ENCODE data around the gene SPCS1. TPM values are rescaled to one million over a fixed set of nuclear protein-coding genes. Genes with fewer than 3 reads are reported as not detected.

The SPCS1 gene
- total and polyA plus RNA-seq, 4 donors = 56.0 to 150 (median 115) TPM

GRCh38 chr3:52693071-52693470, 12.8 kb upstream of the SPCS1 start:
- no peaks in the 10 kb centered on the region for H3K27me3 ChIP-seq (ENCODE audit: control insufficient read depth, insufficient read depth, low read length)
- no peaks in the 10 kb centered on the region for H3K4me1 ChIP-seq (ENCODE audit: control insufficient read depth, insufficient read depth, low read length)
- DNase-seq (ENCODE audit: low read depth in 4 of 6, low spot score in 6 of 6) = no peak
- peaks cover 33% of the 10 kb centered on the region for H3K36me3 ChIP-seq (ENCODE audit: control insufficient read depth, insufficient read depth, low read length)
- H3K4me3 ChIP-seq (ENCODE audit: low read depth, low read length) = no peak overlapping the region
- H3K9me3 ChIP-seq (ENCODE audit: control insufficient read depth, insufficient read depth, low read length) = no peaks in the 10 kb centered on the region
- H3K27ac ChIP-seq (ENCODE audit: low read depth, low read length) = no peak overlapping the region

DNA sequence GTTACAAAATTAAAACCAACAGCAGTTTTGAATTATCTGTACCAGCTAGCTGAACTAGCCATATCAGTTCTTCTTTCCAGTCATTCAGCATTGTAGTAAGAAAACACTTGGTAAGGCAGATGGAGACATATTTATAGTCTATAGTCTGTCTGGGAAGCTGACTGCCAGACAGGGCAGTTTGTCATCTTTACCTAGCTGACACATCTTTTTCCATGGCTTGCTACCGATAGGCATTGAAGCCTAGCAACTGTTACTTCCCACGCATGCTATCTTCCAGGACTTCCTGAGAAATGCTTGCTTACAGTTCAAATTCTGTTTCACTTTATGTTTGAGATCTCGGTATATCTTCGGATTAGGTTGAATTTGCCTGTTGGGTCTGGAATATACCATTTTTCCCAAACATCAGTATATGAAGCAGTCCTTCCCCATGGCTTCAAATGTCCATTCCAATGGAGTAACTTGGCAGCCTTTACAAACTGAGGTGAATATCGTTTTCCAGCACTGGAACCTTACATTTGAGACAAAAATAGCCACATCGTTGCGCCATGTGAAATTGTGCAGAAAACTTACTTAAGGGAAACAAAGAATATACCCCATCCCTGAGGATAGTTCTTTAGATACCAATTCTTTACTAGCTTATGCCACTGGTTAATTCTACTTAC, 11.2 kb upstream of the SPCS1 start:
- WGBS (ENCODE audit: insufficient coverage) = 100% methylated on average over 2 of the region's 7 CpGs
- Histone ChIP-seq H3K4me3 (ENCODE audit: low read depth, low read length) (no peak overlapping the region), H3K9me3 (ENCODE audit: control insufficient read depth, insufficient read depth, low read length) (no peaks in the 10 kb centered on the region), H3K27me3 (ENCODE audit: control insufficient read depth, insufficient read depth, low read length) (no peaks in the 10 kb centered on the region), H3K36me3 (ENCODE audit: control insufficient read depth, insufficient read depth, low read length) (peaks cover 36% of the 10 kb centered on the region), H3K4me1 (ENCODE audit: control insufficient read depth, insufficient read depth, low read length) (no peaks in the 10 kb centered on the region), H3K27ac (ENCODE audit: low read depth, low read length) (no peak overlapping the region)
- DNase-seq (ENCODE audit: low read depth in 4 of 6, low spot score in 6 of 6) = no peak

DNA sequence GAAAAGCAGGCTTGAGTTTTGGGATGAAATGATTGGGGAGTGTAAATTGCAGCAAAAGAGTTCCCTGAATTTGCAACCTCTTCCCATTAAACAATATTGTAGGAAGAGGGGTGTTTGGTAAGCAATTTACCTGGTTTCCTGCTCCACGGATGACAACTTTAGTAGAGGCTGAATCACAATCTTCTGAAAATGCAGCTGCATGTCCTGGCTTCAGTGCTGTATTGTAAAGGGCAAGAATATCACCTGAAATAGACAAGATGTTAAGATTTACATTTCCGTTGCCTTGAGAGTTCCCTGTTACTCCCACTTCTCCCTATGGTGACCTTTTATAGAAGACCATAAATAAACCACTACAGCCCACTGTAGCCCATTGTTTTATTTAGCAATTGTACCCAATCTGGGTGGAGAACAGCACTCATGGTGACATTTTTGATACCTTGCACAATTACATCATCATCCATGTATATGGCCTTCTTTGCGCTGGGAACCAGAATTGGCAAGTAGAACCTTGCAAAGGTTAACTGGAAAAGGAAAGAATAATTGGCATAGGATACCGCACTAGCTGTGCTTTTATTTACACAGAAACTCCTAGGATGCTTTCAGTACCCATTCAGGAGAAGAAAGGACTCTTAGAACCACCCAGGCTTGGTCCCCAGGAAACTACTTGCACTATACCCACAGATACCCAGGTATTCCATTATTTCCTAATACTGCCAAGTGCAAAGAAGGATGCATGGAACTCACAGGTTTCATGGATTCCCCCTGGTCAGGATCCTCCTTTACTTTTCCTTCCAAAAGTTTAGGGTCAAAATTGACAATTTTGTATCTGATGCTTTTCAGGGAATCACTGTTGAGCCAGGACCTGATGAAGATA, 9.9 kb upstream of the SPCS1 start:
- WGBS (ENCODE audit: insufficient coverage) = 100% methylated on average over 1 of the region's 4 CpGs
- H3K9me3 ChIP-seq (ENCODE audit: control insufficient read depth, insufficient read depth, low read length) = no peaks in the 10 kb centered on the region
- no peaks in the 10 kb centered on the region for H3K27me3 ChIP-seq (ENCODE audit: control insufficient read depth, insufficient read depth, low read length)
- H3K27ac ChIP-seq (ENCODE audit: low read depth, low read length) = no peak overlapping the region
- no peak for DNase-seq (ENCODE audit: low read depth in 4 of 6, low spot score in 6 of 6)
- no peak overlapping the region for H3K4me3 ChIP-seq (ENCODE audit: low read depth, low read length)
- no peaks in the 10 kb centered on the region for H3K4me1 ChIP-seq (ENCODE audit: control insufficient read depth, insufficient read depth, low read length)
- H3K36me3 ChIP-seq (ENCODE audit: control insufficient read depth, insufficient read depth, low read length) = peaks cover 30% of the 10 kb centered on the region

DNA sequence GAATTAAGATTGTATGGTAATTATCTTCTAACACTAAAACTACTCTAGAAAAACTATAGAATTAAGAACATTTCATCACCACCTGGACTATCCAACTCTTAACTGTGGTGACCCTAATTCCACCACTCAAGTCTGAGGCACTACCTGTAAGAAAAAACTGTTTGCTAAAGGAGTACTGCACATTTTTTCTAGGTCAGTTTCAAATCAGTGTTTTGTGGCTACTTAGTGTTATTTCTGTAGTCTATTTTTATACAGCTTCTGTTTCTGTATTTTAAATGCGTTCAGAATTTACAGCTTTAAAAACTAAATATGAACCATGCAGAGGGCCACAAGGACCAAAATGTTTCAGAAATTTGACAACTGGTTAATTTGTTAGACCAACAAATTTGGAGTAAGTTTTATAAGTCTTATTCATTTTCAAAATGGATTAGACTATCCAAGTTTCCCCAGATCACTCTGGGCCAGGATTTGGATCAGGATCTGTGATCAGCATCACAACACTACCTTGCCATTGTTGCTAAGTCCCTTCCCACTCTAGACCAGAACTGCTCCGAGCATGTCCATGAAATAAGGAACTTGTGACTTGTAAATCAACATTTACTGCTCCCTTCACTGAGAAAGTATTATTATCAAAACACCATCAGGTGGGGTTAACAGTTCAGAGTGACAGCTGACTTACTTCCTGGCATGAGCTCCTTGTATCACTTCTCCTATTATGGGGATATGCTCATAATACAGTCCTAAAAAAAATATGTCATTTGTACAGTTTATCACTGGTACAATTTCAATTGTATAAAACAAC, 8.9 kb upstream of the SPCS1 start:
- no peaks in the 10 kb centered on the region for H3K9me3 ChIP-seq (ENCODE audit: control insufficient read depth, insufficient read depth, low read length)
- WGBS (ENCODE audit: insufficient coverage) = no CpG with 5 or more reads among the region's 2 CpGs
- H3K4me3 ChIP-seq (ENCODE audit: low read depth, low read length) = no peak overlapping the region
- no peaks in the 10 kb centered on the region for H3K27me3 ChIP-seq (ENCODE audit: control insufficient read depth, insufficient read depth, low read length)
- no peak for DNase-seq (ENCODE audit: low read depth in 4 of 6, low spot score in 6 of 6)
- no peaks in the 10 kb centered on the region for H3K4me1 ChIP-seq (ENCODE audit: control insufficient read depth, insufficient read depth, low read length)
- peaks cover 24% of the 10 kb centered on the region for H3K36me3 ChIP-seq (ENCODE audit: control insufficient read depth, insufficient read depth, low read length)
- H3K27ac ChIP-seq (ENCODE audit: low read depth, low read length) = no peak overlapping the region

DNA sequence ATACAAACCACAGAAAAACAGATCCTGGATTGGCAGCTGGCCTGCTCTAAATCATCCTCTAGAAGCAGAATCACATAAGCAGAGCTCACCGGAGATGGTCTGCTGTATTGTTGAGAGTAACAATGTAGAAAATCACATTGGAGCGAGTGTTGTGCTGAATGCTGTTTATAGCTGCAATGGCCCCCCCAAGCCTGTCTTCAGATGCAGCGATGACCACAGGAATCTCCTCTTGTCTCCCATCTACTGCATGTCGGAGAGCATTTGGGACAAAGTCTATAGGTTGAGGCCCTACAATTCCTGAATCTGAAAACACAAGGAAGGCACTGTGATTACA, 8.3 kb upstream of the SPCS1 start:
- no peak overlapping the region for H3K27ac ChIP-seq (ENCODE audit: low read depth, low read length)
- no peaks in the 10 kb centered on the region for H3K9me3 ChIP-seq (ENCODE audit: control insufficient read depth, insufficient read depth, low read length)
- H3K4me1 ChIP-seq (ENCODE audit: control insufficient read depth, insufficient read depth, low read length) = peaks cover under 1% of the 10 kb centered on the region
- H3K36me3 ChIP-seq (ENCODE audit: control insufficient read depth, insufficient read depth, low read length) = peaks cover 18% of the 10 kb centered on the region
- no peak overlapping the region for H3K4me3 ChIP-seq (ENCODE audit: low read depth, low read length)
- DNase-seq (ENCODE audit: low read depth in 4 of 6, low spot score in 6 of 6) = no peak
- WGBS (ENCODE audit: insufficient coverage) = 100% methylated on average over 1 of the region's 4 CpGs
- no peaks in the 10 kb centered on the region for H3K27me3 ChIP-seq (ENCODE audit: control insufficient read depth, insufficient read depth, low read length)

- no CpG with 5 or more reads among the region's 7 CpGs for WGBS (ENCODE audit: insufficient coverage)
- Histone ChIP-seq H3K9me3 (ENCODE audit: control insufficient read depth, insufficient read depth, low read length) (no peaks in the 10 kb centered on the region), H3K27ac (ENCODE audit: low read depth, low read length) (no peak overlapping the region), H3K4me1 (ENCODE audit: control insufficient read depth, insufficient read depth, low read length) (peaks cover 25% of the 10 kb centered on the region), H3K36me3 (ENCODE audit: control insufficient read depth, insufficient read depth, low read length) (peaks cover 4% of the 10 kb centered on the region), H3K4me3 (ENCODE audit: low read depth, low read length) (no peak overlapping the region), H3K27me3 (ENCODE audit: control insufficient read depth, insufficient read depth, low read length) (no peaks in the 10 kb centered on the region)
- DNase-seq (ENCODE audit: low read depth in 4 of 6, low spot score in 6 of 6) = no peak
Observed at GRCh38 chr3:52703341-52703740, 2.6 kb upstream of the SPCS1 start.

- peaks cover 5% of the 10 kb centered on the region for H3K36me3 ChIP-seq (ENCODE audit: control insufficient read depth, insufficient read depth, low read length)
- peak overlapping the region; percentile 96 for H3K4me3 ChIP-seq (ENCODE audit: low read depth, low read length)
- 0% methylated on average over 22 of the region's 22 CpGs for WGBS (ENCODE audit: insufficient coverage)
- H3K4me1 ChIP-seq (ENCODE audit: control insufficient read depth, insufficient read depth, low read length) = peaks cover 25% of the 10 kb centered on the region
- peak overlapping the region; percentile 68 for H3K27ac ChIP-seq (ENCODE audit: low read depth, low read length)
- H3K9me3 ChIP-seq (ENCODE audit: control insufficient read depth, insufficient read depth, low read length) = no peaks in the 10 kb centered on the region
- H3K27me3 ChIP-seq (ENCODE audit: control insufficient read depth, insufficient read depth, low read length) = no peaks in the 10 kb centered on the region
- peak in 2 of 6 donors; percentile 7 to 11 for DNase-seq (ENCODE audit: low read depth in 4 of 6, low spot score in 6 of 6)
Observed at GRCh38 chr3:52704611-52705437, 1.1 kb upstream of the SPCS1 start.

GRCh38 chr3:52705438-52705687, 543 bp upstream of the SPCS1 start:
- H3K27ac ChIP-seq (ENCODE audit: low read depth, low read length) = peak overlapping the region; percentile 68
- peaks cover 10% of the 10 kb centered on the region for H3K36me3 ChIP-seq (ENCODE audit: control insufficient read depth, insufficient read depth, low read length)
- under 1% methylated on average over 25 of the region's 25 CpGs for WGBS (ENCODE audit: insufficient coverage)
- no peaks in the 10 kb centered on the region for H3K27me3 ChIP-seq (ENCODE audit: control insufficient read depth, insufficient read depth, low read length)
- H3K4me3 ChIP-seq (ENCODE audit: low read depth, low read length) = peak overlapping the region; percentile 96
- DNase-seq (ENCODE audit: low read depth in 4 of 6, low spot score in 6 of 6) = no peak
- H3K9me3 ChIP-seq (ENCODE audit: control insufficient read depth, insufficient read depth, low read length) = no peaks in the 10 kb centered on the region
- peaks cover 25% of the 10 kb centered on the region for H3K4me1 ChIP-seq (ENCODE audit: control insufficient read depth, insufficient read depth, low read length)

GRCh38 chr3:52707585-52707984, 1.7 kb downstream of the SPCS1 start:
- no peak overlapping the region for H3K27ac ChIP-seq (ENCODE audit: low read depth, low read length)
- no peaks in the 10 kb centered on the region for H3K9me3 ChIP-seq (ENCODE audit: control insufficient read depth, insufficient read depth, low read length)
- H3K4me3 ChIP-seq (ENCODE audit: low read depth, low read length) = no peak overlapping the region
- WGBS (ENCODE audit: insufficient coverage) = no CpG with 5 or more reads among the region's 4 CpGs
- peaks cover 26% of the 10 kb centered on the region for H3K4me1 ChIP-seq (ENCODE audit: control insufficient read depth, insufficient read depth, low read length)
- H3K36me3 ChIP-seq (ENCODE audit: control insufficient read depth, insufficient read depth, low read length) = peaks cover 15% of the 10 kb centered on the region
- no peaks in the 10 kb centered on the region for H3K27me3 ChIP-seq (ENCODE audit: control insufficient read depth, insufficient read depth, low read length)
- DNase-seq (ENCODE audit: low read depth in 4 of 6, low spot score in 6 of 6) = no peak
